ENCODE results near the gene RICTOR. TPM values are rescaled to one million over a fixed set of nuclear protein-coding genes. Genes with fewer than 3 reads are reported as not detected.

The RICTOR gene
- polyA plus RNA-seq, 3 donors: 3.5 to 12.8 (median 7.0) TPM

DNA sequence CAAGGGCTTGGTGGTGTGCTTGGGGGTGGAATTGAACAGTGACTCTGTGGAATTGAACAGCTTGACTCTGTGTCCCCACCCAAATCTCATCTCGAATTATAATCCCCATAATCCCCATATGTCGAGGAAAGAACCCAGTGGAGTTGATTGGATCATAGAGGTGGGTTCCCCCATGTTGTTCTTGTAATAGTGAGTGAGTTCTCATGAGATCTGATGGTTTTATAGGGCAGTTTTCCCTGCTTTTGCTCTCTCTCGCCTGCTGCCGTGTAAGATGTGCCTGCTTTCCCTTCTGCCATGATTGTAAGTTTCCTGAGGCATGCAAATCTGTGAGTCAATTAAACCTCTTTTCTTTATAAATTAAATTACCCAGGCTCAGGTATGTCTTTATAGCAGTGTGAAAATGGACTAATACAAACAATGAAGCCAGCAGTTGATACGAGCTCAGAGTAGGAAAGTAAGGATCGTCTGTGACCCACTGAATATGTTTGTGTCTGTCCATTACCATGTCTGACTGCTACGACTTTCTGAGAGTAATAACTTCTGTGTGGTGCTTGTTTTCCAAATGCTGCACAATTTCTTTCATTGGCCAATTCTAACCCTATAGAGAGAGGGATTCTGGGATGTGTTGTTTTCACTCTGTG is 17.9 kb upstream of the RICTOR start:
- Mint-ChIP-seq H3K9me3 (peaks cover 0 to 8% (median 1%) of the 10 kb centered on the region in 7 donors), H3K27me3 (ENCODE audit: low read depth in 3 of 3) (peaks cover 0 to 5% (median 0%) of the 10 kb centered on the region in 3 donors), H3K27ac (no peak overlapping the region), H3K4me3 (peak overlapping the region in 1 of 2 donors; percentile 28), H3K4me1 (no peaks in the 10 kb centered on the region), H3K36me3 (no peaks in the 10 kb centered on the region)
- Histone ChIP-seq H3K79me2 (ENCODE audit: insufficient read depth, low read length) (no peaks in the 10 kb centered on the region), H2AFZ (ENCODE audit: insufficient read depth, low read depth, low read length, poor library complexity, severe bottlenecking) (no peak overlapping the region), H3K27me3 (ENCODE audit: control insufficient read depth in 2 of 2, insufficient read depth in 2 of 2, low read length in 2 of 2) (no peaks in the 10 kb centered on the region), H3K4me3 (replicated peaks in 1 of 3; ENCODE audit: low read depth in 2 of 3, low read length in 3 of 3) (no peak overlapping the region), H3K9ac (ENCODE audit: insufficient read depth, low read length, poor library complexity, severe bottlenecking) (no peak overlapping the region), H3K9me3 (replicated peaks in 1 of 2; ENCODE audit: control insufficient read depth in 1 of 2, insufficient read depth in 1 of 2, low read length in 2 of 2) (no peaks in the 10 kb centered on the region), H3K4me1 (ENCODE audit: control insufficient read depth in 1 of 2, insufficient read depth in 2 of 2, low read length in 2 of 2) (no peaks in the 10 kb centered on the region), H3K36me3 (replicated peaks in 1 of 2; ENCODE audit: control insufficient read depth in 1 of 2, insufficient read depth in 2 of 2, low read length in 2 of 2) (no peaks in the 10 kb centered on the region), H3K27ac (ENCODE audit: low read depth in 1 of 2, low read length in 2 of 2) (no peak overlapping the region), H4K20me1 (ENCODE audit: insufficient read depth, low read length) (no peaks in the 10 kb centered on the region), H3K4me2 (replicated peaks; ENCODE audit: extremely low read depth, low read length, poor library complexity, severe bottlenecking) (no peak overlapping the region)
- intact Hi-C loops (cut with micrococcal nuclease): no loop called here
- WGBS (ENCODE audit: insufficient coverage): no CpG with 5 or more reads among the region's 7 CpGs
- DNase-seq: no peak
- no peak for TF ChIP-seq CTCF (IDR thresholded peaks at IDR 0.05)

- H3K36me3 ChIP-seq (replicated peaks in 1 of 2; ENCODE audit: control insufficient read depth in 1 of 2, insufficient read depth in 2 of 2, low read length in 2 of 2): no peaks in the 10 kb centered on the region
- no peaks in the 10 kb centered on the region for H3K36me3 Mint-ChIP-seq
Measured at GRCh38 chr5:39083968-39084367, 9.8 kb upstream of the RICTOR start.

More at GRCh38 chr5:39083968-39084367, 9.8 kb upstream of the RICTOR start:
- Histone ChIP-seq H3K9ac (ENCODE audit: insufficient read depth, low read length, poor library complexity, severe bottlenecking) (no peak overlapping the region), H3K79me2 (ENCODE audit: insufficient read depth, low read length) (no peaks in the 10 kb centered on the region), H3K4me2 (replicated peaks; ENCODE audit: extremely low read depth, low read length, poor library complexity, severe bottlenecking) (no peak overlapping the region), H3K27me3 (ENCODE audit: control insufficient read depth in 2 of 2, insufficient read depth in 2 of 2, low read length in 2 of 2) (no peaks in the 10 kb centered on the region), H3K4me3 (replicated peaks in 1 of 3; ENCODE audit: low read depth in 2 of 3, low read length in 3 of 3) (no peak overlapping the region), H4K20me1 (ENCODE audit: insufficient read depth, low read length) (no peaks in the 10 kb centered on the region), H3K27ac (ENCODE audit: low read depth in 1 of 2, low read length in 2 of 2) (no peak overlapping the region), H3K9me3 (replicated peaks in 1 of 2; ENCODE audit: control insufficient read depth in 1 of 2, insufficient read depth in 1 of 2, low read length in 2 of 2) (no peaks in the 10 kb centered on the region), H3K4me1 (ENCODE audit: control insufficient read depth in 1 of 2, insufficient read depth in 2 of 2, low read length in 2 of 2) (no peaks in the 10 kb centered on the region), H2AFZ (ENCODE audit: insufficient read depth, low read depth, low read length, poor library complexity, severe bottlenecking) (no peak overlapping the region)
- no peak for TF ChIP-seq CTCF (IDR thresholded peaks at IDR 0.05)
- WGBS (ENCODE audit: insufficient coverage): no CpG with 5 or more reads among the region's 1 CpG
- H3K9me3 Mint-ChIP-seq: peaks cover 0 to 3% (median 1%) of the 10 kb centered on the region in 7 donors
- H3K27me3 Mint-ChIP-seq (ENCODE audit: low read depth in 3 of 3): peaks cover 0 to 5% (median 1%) of the 10 kb centered on the region in 3 donors
- no peak overlapping the region for H3K4me3 Mint-ChIP-seq
- no peak overlapping the region for H3K27ac Mint-ChIP-seq
- intact Hi-C loops (cut with micrococcal nuclease): loop anchor here in 1 of 2 donors (10.0 kb wide), 1 partner anchor 89 kb away; no protein-coding TSS in a partner anchor
- H3K4me1 Mint-ChIP-seq: peaks cover 2% of the 10 kb centered on the region
- no peak for DNase-seq

Data from CD14-positive monocyte (primary cell).